NCI-H1105 treated with DMSO at 0.1 percent for 48 hours (cell line): ENCODE results near the gene CBX7.
"Not testable (repeated sequence)": the region's sequence is repeated elsewhere in the genome, so short reads cannot be mapped to it uniquely, and the experiment has no call there.

Experiments
- DNase-seq: peaks from one replicate; lab custom pipeline; 2025; lab: John Stamatoyannopoulos, UW

Gene CBX7

GRCh38 chr22:39174498-39175352 is 22.2 kb upstream of the CBX7 start:
- no peak for DNase-seq

GRCh38 chr22:39173787-39174497 is 21.5 kb upstream of the CBX7 start:
- DNase-seq = no peak

- no peak for DNase-seq
These were observed 20.7 kb upstream of the CBX7 start for GRCh38 chr22:39173050-39173706.

GRCh38 chr22:39172265-39173049 is 20.0 kb upstream of the CBX7 start:
- DNase-seq = not testable (repeated sequence)

GRCh38 chr22:39171623-39172264 is 19.3 kb upstream of the CBX7 start:
- DNase-seq = no peak

GRCh38 chr22:39170825-39171622 is 18.5 kb upstream of the CBX7 start:
- peak; percentile 61 for DNase-seq

GRCh38 chr22:39169797-39170466 is 17.5 kb upstream of the CBX7 start:
- DNase-seq = no peak

GRCh38 chr22:39166547-39166946 is 14.1 kb upstream of the CBX7 start:
- no peak for DNase-seq

- DNase-seq = not testable (repeated sequence)
These were observed 3.6 kb upstream of the CBX7 start for GRCh38 chr22:39156093-39156492.

- DNase-seq = no peak
These were observed 2.9 kb upstream of the CBX7 start for GRCh38 chr22:39155421-39155820.

GRCh38 chr22:39153220-39153717 is 789 bp upstream of the CBX7 start:
- no peak for DNase-seq

GRCh38 chr22:39152024-39152510 is 413 bp downstream of the CBX7 start:
- DNase-seq = no peak

- no peak for DNase-seq
These were observed 1.0 kb downstream of the CBX7 start for GRCh38 chr22:39151329-39151975.

GRCh38 chr22:39150848-39151215 is 1.6 kb downstream of the CBX7 start:
- DNase-seq = no peak

- no peak for DNase-seq
These were observed 2.3 kb downstream of the CBX7 start for GRCh38 chr22:39149915-39150847.

GRCh38 chr22:39148727-39149535 is 3.5 kb downstream of the CBX7 start:
- DNase-seq = no peak

GRCh38 chr22:39148026-39148726 is 4.3 kb downstream of the CBX7 start:
- DNase-seq = no peak
